HuH-7.5 (cell line): ENCODE measurements around the gene TSPAN12.
"Not testable (repeated sequence)": the region's sequence is repeated elsewhere in the genome, so short reads cannot be mapped to it uniquely, and the experiment has no call there.

Source experiments
- DNase-seq: peaks from one replicate; pipeline ENCODE4 v3.0.0; 2011; ENCODE audit warnings: low spot score

Gene TSPAN12

GRCh38 chr7:120805636-120806388 is 52.1 kb downstream of the TSPAN12 start:
- DNase-seq = peak; percentile 15

GRCh38 chr7:120802751-120803150 is 55.2 kb downstream of the TSPAN12 start:
- no peak for DNase-seq

GRCh38 chr7:120799813-120800475 is 58.0 kb downstream of the TSPAN12 start:
- no peak for DNase-seq

- no peak for DNase-seq
Measured at GRCh38 chr7:120799147-120799546, 58.8 kb downstream of the TSPAN12 start.

GRCh38 chr7:120797026-120797645 is 60.8 kb downstream of the TSPAN12 start:
- no peak for DNase-seq

GRCh38 chr7:120794106-120794729 is 63.7 kb downstream of the TSPAN12 start:
- DNase-seq = no peak

GRCh38 chr7:120793213-120793936 is 64.6 kb downstream of the TSPAN12 start:
- no peak for DNase-seq

- no peak for DNase-seq
Measured at GRCh38 chr7:120792861-120793130, 65.1 kb downstream of the TSPAN12 start.

- peak; percentile 16 for DNase-seq
Measured at GRCh38 chr7:120792091-120792860, 65.7 kb downstream of the TSPAN12 start.

- no peak for DNase-seq
Measured at GRCh38 chr7:120785095-120785494, 72.8 kb downstream of the TSPAN12 start.

- no peak for DNase-seq
Measured at GRCh38 chr7:120783721-120784120, 74.2 kb downstream of the TSPAN12 start.

- no peak for DNase-seq
Measured at GRCh38 chr7:120783273-120783672, 74.7 kb downstream of the TSPAN12 start.

- not testable (repeated sequence) for DNase-seq
Measured at GRCh38 chr7:120781924-120782323, 76.0 kb downstream of the TSPAN12 start.

GRCh38 chr7:120780938-120781337 is 77.0 kb downstream of the TSPAN12 start:
- DNase-seq = no peak

- not testable (repeated sequence) for DNase-seq
Measured at GRCh38 chr7:120780451-120780850, 77.5 kb downstream of the TSPAN12 start.

- not testable (repeated sequence) for DNase-seq
Measured at GRCh38 chr7:120779078-120779477, 78.9 kb downstream of the TSPAN12 start.

- DNase-seq = no peak
Measured at GRCh38 chr7:120775755-120776154, 82.2 kb downstream of the TSPAN12 start.

GRCh38 chr7:120774481-120774880 is 83.5 kb downstream of the TSPAN12 start:
- no peak for DNase-seq

GRCh38 chr7:120770206-120770605 is 87.7 kb downstream of the TSPAN12 start:
- DNase-seq = no peak

GRCh38 chr7:120760851-120761250 is 97.1 kb downstream of the TSPAN12 start:
- DNase-seq = no peak

- no peak for DNase-seq
Measured at GRCh38 chr7:120760050-120760449, 97.9 kb downstream of the TSPAN12 start.
